DMS79 (cell line): ENCODE measurements around the gene KIF1C.
"Not testable (repeated sequence)": the region's sequence is repeated elsewhere in the genome, so short reads cannot be mapped to it uniquely, and the experiment has no call there.

ENCODE experiments used
- DNase-seq: peaks from one replicate; lab custom pipeline; 2025; lab: John Stamatoyannopoulos, UW

The KIF1C gene

DNA sequence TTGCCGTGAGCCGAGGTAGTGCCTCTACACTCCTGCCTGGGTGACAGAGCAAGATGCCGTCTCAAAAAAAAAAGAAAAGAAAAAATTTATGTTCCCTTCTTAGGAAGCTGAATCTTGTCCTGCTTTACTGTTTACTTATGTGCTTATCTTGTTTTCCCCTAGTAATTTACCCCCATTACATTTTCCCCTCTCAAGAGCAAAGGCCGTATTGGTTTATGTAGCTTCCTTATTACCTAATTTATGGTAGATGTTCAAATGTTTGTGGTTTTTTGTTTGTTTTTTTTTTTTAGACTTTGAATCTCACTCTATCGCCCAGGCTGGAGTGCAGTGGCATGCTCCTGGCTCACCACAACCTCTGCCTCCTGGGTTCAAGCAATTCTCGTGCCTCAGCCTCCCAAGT lies 47.7 kb downstream of the KIF1C start:
- DNase-seq: no peak

DNA sequence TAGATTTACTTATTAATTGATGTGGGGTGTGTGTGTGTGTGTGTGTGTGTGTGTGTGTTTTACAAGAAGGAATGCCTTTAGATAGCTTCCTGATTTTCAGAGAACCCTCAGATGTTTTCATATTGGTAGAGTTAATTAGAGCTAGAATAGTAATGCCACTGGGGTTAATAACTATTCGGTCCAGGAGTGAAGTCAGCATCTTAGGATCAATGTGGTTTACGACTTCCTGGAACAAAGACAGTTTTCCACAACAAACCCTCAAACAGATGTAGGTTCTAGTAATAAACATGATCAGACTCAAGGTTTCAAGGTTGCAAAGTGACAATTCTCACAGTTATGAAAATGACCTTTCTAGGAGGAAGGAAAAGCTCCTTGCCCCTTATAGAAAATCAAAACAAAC lies 49.7 kb downstream of the KIF1C start:
- no peak for DNase-seq

DNA sequence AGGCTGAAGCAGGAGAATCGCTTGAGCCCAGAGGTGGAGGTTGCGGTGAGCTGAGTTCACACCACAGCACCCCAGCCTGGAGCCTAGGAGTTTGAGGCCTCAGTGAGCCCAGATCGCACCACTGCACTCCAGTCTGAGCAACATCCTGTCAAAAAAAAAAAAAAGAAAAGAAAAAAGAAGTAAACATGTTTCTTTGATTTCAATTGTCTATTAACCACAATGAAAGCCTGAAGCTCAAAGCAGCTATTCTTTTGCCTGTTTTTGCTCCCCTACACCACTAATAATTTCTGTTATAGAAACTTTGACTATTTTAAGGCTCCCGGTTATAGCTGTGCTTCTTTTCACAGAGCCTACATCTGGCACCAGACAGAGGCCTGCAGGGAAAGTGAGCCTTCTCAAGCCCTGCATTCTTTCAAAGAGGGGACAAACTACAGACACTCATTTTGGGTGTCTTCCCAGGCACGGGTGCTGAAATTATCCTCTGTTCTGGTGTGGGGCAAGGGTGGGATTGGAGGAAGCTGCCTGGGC lies 51.6 kb downstream of the KIF1C start:
- DNase-seq: no peak

DNA sequence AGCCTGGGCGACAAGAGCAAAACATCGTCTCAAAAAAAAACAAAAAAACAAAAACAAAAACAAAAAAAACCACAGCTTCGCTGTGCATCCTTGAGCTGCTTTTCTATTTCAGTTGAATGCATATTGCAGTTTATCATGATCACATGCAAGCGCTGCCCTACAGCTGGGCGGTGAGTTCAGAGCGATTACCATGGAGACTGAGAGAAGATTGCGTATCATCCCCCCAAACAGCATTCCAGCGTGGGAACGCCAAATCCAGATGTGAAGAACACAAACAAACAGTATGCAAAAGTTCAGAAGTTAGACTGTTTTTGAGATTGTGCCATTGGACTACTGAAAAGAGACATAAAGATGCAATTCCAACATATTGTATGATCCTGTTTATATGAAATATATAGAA lies 52.5 kb downstream of the KIF1C start:
- DNase-seq: no peak

DNA sequence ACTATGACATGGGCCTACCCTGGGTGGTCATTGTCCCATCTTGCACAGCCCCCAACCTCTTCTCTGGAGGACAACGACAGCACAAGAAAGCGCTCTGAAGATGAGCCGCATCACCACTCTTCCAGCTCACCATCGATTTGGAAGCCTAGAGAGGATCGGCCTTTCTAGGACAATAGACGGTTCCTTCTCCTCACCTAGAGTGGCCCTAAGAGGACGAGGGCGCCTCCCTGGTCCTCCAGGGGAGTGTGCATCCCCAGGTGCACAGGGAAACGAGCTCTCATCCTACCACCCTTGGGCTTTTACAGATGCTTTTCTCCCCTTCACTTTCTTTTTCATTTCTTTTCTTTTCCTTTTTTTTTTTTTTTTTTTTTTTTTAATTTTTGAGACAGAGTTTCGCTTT lies 57.8 kb downstream of the KIF1C start:
- DNase-seq: no peak

DNA sequence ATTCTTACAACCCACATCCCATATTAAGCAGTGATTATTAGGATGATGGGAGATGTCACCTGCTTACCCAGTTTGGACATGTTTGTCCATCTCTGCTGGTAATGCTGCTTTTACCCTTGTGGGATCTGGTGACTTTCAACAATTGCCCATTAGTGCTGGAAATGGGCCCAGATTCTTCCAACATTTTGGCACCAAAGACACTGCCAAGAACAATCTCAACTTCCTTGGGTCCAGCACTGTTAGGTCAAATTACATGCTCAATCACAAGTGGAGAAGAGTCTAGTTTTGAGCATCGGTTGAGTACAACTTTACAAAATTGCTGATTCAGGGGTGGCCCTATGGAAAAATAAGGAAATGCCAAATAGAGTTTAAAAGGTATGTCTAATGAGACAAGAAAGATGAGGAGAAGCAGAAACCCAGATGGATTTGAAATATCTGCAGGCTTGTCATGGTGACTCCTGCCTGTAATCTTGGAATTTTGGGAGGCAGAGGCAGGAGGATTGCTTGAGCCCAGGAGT lies 67.5 kb downstream of the KIF1C start:
- peak; percentile 44 for DNase-seq

DNA sequence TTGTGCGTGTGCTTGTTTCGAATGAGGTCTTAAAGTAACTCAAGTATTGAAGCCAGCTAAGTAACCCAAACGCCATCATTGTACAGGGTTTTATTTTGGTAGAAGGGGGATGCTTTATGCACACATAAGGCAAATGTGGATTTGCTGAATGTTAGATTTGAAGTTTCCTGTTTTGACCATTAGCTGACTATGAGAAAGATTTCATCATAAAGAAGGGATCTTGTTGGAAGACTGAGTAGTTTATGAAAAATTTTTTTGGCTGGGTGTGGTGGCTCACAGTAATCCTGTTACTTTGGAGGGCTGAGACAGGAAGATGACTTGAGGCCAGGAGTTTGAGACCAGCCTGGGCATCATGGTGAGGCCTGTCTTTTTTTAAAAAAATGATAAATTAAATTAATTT lies 70.5 kb downstream of the KIF1C start:
- DNase-seq: no peak

DNA sequence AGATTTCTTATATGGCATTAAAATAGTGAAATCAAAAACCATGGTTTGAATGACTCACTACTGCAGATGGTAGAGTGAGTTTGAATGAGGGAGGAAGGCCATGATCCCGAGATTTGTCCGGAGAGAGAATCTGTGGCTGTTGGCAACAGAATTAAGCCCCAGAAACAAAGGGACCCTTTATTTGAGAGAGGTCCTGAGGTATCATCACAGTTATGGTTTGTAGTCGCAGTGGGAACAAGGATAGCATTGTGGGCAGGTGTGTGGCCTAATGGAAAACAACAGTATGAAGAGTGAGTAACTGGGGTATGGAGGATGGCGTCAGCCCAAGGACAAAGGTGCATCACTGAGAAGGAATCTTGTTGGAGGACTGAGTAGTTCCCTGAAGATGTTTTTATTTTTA lies 72.0 kb downstream of the KIF1C start:
- DNase-seq: no peak

DNA sequence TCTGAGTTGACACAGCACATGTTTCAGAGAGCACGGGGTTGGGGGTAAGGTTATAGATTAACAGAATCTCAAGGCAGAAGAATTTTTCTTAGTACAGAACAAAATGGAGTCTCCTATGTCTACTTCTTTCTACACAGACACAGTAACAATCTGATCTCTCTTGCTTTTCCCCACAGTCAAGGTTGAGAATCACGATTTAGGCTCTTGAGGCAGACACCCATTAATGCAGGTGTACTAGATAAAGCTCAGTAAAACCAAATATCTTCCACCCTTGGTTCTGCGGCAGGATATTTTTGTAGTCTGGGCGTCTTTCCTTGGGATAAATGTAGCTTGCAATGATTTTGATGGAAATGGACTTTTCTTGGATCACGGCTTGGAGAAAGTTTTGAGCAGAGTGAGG lies 77.7 kb downstream of the KIF1C start:
- DNase-seq: not testable (repeated sequence)

DNA sequence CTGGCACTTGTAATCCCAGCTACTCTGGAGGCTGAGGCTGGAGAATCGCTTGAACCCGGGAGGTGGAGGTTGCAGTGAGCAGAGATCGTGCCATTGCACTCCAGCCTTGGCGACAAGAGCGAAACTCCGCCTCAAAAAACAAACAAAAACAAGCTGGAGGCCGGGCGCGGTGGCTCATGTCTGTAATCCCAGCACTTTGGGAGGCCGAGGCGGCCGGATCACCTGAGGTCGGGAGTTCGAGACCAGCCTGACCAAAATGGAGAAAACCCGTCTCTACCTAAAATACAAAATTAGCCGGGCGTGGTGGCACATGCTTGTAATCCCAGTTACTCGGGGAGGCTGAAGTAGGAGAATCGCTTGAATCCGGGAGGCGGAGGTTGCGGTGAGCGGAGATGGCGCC lies 79.5 kb downstream of the KIF1C start:
- not testable (repeated sequence) for DNase-seq

DNA sequence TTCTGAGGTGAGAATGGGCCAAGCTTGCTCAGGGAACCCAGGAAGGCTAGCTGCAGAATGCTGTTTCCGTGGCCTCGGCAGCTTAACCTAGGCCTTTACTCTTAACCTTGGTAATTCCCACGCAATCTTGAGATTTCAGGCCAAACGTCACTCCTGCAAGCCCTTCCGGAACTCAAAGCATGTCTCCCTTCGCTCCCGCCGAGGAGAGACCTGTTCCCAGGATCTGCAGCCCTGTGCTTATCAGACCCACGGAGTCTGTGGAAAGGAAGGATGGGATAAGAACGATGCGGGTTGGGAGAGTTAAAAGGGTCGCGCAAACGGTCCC lies 80.0 kb downstream of the KIF1C start:
- DNase-seq: no peak
